ENCODE measurements around the gene RETN.

The RETN gene, protein sequence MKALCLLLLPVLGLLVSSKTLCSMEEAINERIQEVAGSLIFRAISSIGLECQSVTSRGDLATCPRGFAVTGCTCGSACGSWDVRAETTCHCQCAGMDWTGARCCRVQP

DNA sequence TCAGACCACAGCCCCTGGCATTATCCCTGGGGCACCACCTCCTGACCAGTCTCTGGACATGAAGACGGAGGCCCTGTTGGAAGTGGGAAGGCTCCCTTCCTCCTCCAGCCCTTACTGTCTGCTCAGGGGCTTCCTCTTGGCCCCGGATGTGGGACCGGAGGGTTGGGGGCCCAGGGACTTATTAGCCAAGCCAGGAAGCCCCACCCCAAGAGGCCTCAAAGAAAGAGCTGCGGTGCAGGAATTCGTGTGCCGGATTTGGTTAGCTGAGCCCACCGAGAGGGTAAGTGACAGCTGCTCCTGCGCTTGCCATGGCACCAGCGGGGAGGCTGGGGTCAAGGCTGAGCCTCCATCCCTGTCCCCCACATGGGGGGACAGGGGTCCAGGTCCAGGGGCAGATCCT, at the start of gene RETN:
Gene RETN, plus strand, starts transcription at position 208 of the 400 bp plus-strand sequence. CDS start 278 bp downstream, outside the sequence.
- Histone ChIP-seq H3K36me3 (no peaks in the 10 kb centered on the region), H3K27me3 (peaks cover 0 to 45% of the 10 kb centered on the region in 2 donors), H3K4me1 (peaks cover 0 to 6% (median 0%) of the 10 kb centered on the region in 4 donors), H3K27ac (no peak within 1 kb of the TSS), H3K9me3 (no peaks in the 10 kb centered on the region), H3K4me3 (no peak within 1 kb of the TSS)
- intact Hi-C loops (cut with DNase I; ENCODE audit: low total_unique reads): no loop called here
- DNase-seq: no peak
- TF ChIP-seq, protein P1, sequence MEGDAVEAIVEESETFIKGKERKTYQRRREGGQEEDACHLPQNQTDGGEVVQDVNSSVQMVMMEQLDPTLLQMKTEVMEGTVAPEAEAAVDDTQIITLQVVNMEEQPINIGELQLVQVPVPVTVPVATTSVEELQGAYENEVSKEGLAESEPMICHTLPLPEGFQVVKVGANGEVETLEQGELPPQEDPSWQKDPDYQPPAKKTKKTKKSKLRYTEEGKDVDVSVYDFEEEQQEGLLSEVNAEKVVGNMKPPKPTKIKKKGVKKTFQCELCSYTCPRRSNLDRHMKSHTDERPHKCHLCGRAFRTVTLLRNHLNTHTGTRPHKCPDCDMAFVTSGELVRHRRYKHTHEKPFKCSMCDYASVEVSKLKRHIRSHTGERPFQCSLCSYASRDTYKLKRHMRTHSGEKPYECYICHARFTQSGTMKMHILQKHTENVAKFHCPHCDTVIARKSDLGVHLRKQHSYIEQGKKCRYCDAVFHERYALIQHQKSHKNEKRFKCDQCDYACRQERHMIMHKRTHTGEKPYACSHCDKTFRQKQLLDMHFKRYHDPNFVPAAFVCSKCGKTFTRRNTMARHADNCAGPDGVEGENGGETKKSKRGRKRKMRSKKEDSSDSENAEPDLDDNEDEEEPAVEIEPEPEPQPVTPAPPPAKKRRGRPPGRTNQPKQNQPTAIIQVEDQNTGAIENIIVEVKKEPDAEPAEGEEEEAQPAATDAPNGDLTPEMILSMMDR (IDR thresholded peaks at IDR 0.05): no peak

DNA sequence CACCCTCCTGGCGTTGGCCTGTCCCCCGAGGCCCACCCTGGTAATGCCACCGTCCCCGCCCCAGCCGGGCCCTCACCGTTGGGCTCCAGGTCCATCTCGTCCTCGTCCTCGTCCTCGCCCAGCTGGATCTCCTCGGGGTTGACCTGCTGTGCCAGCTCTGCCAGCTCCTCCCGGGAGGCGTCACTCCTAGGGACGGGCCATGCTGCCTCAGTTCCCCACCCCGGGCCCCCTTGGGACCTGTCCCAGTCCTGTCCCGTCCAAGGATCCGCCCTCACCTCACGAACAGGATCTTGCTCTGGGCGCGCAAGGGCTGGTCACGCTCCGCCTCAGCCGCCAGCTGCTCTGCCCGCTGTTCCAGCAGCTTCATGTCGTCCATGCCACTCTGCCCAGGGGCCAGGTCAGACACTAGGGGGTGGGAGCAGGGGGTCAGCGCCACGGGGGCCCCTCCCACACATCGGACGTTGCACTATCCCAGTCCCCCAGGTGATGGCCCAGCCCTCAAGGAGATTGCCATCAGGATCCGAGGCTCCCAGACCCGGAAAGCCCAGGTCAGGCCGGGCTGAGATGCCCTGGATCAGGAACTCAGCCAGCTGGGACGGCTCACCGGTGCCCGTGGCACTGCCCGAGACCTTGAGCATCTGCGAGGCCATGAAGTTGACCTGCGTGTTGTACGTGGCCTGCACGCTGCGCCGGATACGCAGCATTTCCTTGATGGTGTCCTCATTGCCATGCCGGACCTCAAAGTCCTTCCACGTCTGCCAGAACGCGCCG, 49.0 kb upstream of the RETN start:
- Histone ChIP-seq H3K27ac (no peak overlapping the region), H3K36me3 (peaks cover 54 to 98% (median 75%) of the 10 kb centered on the region in 3 donors), H3K4me1 (peaks cover 0 to 20% (median 0%) of the 10 kb centered on the region in 4 donors), H3K4me3 (no peak overlapping the region), H3K9me3 (no peaks in the 10 kb centered on the region), H3K27me3 (no peaks in the 10 kb centered on the region)
- intact Hi-C loops (cut with DNase I; ENCODE audit: low total_unique reads): no loop called here
- TF ChIP-seq, protein P1 (IDR thresholded peaks at IDR 0.05): no peak
- DNase-seq: no peak

DNA sequence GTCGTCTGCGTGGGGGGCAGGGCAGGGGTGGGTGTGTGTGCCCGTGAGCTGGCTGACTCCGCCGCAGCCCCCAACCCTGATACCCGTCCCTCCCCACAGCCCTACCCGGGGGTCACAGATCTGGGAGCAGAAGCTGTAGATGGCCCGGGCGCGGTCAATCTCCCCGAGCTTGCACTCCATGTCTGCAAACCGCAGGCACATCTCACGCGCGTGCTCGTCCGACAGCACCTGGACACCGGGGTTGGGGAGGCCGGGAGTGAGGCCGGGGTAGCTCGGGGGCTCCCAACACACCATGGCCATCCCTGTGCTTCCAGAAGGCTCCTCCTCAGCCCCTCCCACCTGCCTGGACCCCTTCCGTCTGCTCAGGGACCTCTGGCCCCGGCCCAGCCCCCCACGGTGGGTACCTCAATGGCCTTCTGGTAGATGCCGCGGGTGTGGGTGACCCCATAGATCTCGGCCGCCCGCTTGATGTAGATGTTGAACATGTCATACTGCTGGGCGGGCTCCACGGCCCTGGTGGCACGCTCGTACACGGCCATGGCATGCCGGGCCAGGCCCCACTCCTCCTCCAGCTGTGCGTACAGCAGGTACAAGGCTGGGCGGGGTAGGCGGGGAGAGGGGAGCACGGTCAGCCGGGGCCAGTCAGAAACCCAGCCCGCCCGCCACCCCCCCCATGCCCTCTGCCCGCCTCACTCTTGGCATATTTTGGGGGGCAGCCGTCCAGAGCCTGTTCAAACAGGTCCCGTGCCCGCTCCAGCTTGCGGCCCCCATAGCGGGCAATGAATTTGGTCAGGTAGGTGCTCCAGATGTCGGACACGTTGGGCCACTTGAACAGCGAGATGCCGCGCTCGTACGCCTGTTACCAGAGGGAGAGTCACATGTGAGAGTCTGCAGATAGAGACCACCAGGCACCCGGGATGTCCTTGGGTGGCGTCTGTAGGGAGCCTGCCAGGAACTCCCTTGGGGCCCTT, 48.1 kb upstream of the RETN start:
- Histone ChIP-seq H3K4me1 (peaks cover 0 to 20% (median 0%) of the 10 kb centered on the region in 4 donors), H3K27ac (no peak overlapping the region), H3K27me3 (no peaks in the 10 kb centered on the region), H3K9me3 (no peaks in the 10 kb centered on the region), H3K36me3 (peaks cover 62 to 99% (median 82%) of the 10 kb centered on the region in 3 donors), H3K4me3 (no peak overlapping the region)
- intact Hi-C loops (cut with DNase I; ENCODE audit: low total_unique reads): no loop called here
- TF ChIP-seq, protein P1 (IDR thresholded peaks at IDR 0.05): no peak
- no peak for DNase-seq

DNA sequence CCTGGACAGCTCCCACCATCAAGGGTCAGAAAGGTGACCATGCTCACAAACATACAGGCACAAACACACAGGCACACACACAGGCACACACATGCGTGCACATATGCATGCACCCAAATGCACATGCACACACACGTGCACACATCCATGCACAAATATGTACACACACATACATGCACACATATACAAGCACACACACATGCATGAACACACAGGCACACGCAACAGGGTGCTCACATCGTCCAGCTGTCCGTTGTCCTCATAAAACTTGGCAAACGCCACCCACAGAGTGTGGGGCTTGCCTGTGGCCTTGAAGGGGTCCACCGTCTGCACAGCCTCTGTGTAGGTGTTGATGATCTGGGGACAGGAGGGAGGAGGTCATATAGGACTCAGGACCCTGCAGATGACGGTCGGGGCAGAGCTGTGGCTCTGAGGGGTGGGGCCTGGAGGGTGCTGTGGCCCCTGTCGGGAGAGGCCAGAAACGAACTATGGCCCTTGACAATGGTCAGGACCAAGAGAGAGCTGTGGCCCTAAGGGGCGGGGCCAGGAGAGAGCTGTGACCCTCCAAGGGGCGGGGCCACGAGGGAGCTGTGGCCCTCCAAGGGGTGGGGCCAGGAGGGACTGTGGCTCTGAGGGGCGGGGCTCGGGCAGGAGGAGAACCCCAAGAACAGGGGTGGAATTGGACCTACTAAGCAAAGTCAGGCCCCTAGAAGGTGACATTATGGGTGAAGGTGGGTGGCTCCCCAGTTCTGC, 45.7 kb upstream of the RETN start:
- TF ChIP-seq, protein P1 (IDR thresholded peaks at IDR 0.05): no peak
- Histone ChIP-seq H3K4me3 (no peak overlapping the region), H3K27me3 (no peaks in the 10 kb centered on the region), H3K4me1 (peaks cover 0 to 32% (median 9%) of the 10 kb centered on the region in 4 donors), H3K36me3 (peaks cover 69 to 98% (median 85%) of the 10 kb centered on the region in 3 donors), H3K27ac (no peak overlapping the region), H3K9me3 (no peaks in the 10 kb centered on the region)
- no peak for DNase-seq
- intact Hi-C loops (cut with DNase I; ENCODE audit: low total_unique reads): no loop called here
